Stimulated activated CD4-positive, alpha-beta T cell treated with anti-CD3 and anti-CD28 coated beads, Interleukin-2, amount 100 ng/mL, for 48 hours (primary cell): Measurements from ENCODE around the gene SPRN.
"Not testable (repeated sequence)": the region's sequence is repeated elsewhere in the genome, so short reads cannot be mapped to it uniquely, and the experiment has no call there.

Experiments used
- DNase-seq, 2 donors: peaks; one replicate each; pipeline ENCODE4 v3.0.0-alpha.2; 2020

Gene SPRN

GRCh38 chr10:133456041-133456951, 31.9 kb upstream of the SPRN start:
- no peak for DNase-seq

DNA sequence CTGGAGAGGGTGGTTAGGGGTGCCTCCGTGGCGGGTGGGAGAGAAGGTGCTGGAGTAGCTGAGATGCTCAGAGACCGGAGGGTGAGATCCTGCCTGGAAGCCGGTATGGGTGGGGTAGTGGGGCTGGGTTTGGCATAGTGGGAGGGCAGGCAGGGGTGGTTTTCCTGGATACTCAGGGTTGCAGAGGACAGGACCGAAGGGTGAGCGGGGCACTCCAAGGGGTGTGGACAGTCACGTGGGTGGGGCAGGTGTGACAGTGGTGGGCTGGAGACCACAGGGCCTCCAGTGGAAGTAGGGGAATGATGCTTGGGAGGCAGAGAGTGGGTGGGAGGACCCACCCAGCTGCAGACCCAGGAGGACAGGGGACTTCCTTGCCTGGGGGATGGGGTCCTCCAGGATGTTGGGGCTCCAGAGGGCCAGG, 31.2 kb upstream of the SPRN start:
- DNase-seq: no peak

DNA sequence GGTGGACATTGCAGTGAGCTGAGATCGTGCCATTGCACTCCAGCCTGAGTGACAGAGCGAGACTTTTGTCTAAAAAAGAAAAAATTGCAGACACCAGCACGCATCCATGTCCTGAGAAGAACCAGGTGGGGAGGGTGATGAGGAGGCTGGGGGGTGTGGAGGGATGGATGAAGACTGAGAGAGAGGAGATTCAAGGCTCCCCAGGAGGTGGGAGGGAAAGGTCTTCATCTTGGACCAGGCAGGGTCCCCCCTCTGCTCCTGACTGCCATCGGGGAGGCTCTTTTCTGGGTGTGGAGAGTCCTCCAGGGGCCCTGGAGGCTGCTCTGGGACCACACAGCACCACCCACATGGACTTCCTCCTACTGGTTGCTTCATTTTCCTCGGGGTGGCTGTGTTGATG, 30.8 kb upstream of the SPRN start:
- no peak for DNase-seq

GRCh38 chr10:133454204-133454893, 29.9 kb upstream of the SPRN start:
- DNase-seq: no peak

DNA sequence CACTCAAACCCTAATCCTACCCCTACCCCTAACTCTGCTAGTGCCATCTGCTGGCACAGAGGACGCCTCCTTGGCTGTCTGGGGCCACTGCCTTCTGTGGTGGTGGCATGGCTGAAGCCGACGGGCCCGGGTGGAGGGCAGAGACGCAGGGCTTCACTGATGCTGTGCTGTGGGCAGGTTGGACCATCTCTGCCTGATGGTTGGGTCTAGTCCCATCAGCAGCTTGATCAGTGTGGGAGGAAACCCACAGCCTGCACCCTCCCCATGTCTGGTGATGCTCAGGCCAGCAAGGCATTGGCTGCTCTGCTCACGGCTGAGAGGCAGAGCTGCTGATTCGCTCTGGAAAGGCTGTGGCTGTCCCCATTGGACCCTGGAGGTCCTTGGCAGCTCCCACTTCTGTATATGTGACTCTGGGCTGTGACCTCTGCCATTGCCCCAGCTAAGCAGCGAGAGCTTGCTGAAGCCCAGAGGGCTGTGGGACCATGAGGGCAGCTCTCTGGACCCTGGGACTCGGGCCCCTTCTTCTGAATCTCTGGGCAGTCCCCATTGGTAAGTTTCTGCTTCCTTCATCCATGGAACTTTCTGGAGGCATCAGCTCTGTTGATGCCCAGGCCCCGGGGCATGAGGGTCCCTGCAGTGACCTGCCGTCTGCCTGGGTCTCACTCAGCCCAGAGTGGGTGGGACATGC, 29.2 kb upstream of the SPRN start, which contains the start of gene SCART1:
TSS of gene SCART1 (plus strand) at position 430 of the 688 bp plus-strand sequence. CDS start at position 483, 53 bp downstream.
- DNase-seq: no peak

- DNase-seq: no peak
Observed at GRCh38 chr10:133452453-133452852, 28.0 kb upstream of the SPRN start.

DNA sequence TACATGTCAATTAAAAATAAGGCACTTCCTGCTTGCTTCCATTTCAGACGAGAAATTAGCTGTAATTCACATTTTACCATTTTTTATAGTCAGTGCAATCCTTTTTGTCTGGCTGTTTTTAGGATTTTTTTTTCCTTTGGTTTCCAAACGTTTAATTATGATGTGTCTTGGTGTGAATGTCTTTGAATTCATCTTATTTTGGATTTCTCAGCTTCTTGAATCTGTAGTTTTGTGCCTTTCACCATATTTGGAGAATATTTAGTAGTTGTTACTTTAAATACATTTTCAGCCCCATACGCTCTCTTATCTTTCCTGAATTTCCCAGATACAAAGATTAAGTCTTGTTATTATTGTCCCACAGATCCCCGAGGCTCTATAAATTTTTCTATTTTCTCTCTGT, 26.9 kb upstream of the SPRN start:
- no peak for DNase-seq

DNA sequence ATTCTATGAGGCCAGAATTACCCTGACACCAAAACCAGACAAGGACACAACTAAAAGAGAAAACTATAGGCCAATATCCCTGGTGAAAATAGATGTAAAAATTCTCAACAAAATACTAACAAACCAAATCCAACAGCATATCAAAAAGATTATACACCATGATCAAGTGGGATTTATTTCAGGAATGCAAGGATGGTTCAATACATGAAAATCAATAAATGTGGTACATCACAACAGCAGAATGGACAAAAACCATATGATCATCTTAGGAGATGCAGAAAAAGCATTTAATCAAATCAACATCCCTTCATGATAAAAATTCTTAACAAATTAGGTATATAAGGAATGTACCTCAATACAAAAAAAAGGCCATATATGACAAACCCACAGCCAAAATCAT, 23.7 kb upstream of the SPRN start:
- DNase-seq: no peak

DNA sequence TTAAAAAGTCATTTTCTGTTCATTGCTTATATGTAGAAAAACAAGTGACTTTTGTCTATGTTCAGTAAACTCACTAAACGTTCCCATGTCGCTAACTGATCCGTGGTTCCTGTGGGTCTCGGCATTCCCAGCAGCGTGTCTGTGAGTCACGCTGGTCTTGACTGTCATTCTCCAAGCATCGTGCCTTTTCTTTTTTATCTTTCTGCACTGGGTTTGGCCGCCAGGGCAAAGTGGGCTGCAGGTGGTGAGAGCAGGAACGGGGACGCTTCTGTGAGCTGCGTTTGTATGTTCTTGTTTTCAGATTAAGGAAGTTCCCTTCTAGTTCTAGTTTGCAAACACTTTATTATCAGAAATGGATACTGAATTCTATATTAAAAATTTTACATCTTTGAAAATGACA, 22.6 kb upstream of the SPRN start:
- DNase-seq: no peak

DNA sequence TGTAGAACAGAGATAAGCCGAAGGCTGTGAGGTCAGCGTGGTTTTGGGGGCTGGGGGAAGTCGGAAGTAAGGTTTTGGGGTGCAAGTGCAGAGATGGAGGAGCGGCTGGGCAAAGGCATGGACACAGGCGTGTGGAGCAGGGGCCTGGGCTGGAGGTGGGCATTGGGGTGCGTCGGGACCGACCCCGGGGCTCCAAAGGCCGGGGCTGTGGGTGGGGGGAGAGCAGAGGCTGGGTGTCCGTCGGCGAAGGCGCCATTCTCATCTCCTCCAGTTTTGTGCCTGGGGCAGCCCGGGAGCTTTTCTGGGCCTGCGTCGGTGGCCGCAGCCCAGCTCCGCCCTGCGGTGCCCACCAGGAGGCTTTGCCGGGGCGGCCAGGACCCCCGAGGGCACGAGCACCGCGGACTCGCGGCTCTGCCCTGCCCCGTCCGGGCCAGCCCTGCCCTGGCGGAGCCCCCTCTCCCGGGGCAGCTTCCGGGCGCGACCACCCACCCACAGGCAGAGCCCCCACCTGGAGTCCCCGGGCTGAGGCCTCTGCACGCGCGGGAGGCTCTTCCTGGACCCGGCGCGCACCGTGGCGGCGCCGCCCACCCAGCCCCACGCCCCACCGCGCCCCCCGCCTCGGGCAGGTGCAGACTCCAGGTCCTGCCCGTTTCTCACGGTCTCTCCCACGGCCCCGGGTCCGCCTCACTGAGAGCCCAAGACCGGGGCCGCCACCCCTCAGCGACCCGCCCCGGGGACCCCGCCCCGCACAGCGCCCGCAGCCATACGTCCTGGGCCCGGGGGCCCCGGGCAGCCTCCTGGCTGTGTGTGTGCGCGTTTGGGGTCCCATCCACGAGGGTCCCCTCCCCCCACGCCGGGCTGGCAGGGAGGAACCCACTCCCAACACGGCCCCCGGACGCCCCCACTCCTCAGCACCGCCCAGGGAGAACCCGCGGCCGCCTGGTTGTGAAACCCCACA, 21.6 kb upstream of the SPRN start:
- DNase-seq: no peak

DNA sequence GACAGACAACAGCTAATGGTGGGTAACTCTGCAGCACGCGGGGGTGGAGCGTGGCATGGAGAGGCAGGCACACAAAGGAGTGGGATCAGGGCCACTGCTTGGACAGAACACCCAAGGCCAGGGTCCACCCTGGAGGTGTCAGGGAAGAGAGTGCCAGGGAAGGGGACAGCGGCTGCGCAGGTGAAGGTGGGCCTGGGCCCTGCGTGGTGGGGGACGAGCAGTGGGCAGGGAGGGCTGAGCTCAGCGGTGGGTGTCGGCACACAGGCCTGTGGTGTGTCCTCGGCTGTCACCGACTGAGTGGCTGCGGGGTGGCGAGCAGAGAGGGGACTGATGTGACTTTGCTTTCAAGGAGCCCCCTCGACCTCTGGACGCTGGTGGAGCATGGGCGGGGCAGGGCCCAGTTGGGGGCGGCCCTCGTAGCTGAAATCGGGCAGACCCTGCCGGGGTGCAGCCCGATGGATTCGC, 20.9 kb upstream of the SPRN start:
- no peak for DNase-seq

- DNase-seq: no peak
Observed at GRCh38 chr10:133444342-133445267, 20.2 kb upstream of the SPRN start.

- no peak for DNase-seq
Observed at GRCh38 chr10:133442967-133443924, 18.8 kb upstream of the SPRN start.

GRCh38 chr10:133442191-133442966, 18.0 kb upstream of the SPRN start:
- DNase-seq: no peak

GRCh38 chr10:133441780-133442179, 17.4 kb upstream of the SPRN start:
- DNase-seq: no peak

DNA sequence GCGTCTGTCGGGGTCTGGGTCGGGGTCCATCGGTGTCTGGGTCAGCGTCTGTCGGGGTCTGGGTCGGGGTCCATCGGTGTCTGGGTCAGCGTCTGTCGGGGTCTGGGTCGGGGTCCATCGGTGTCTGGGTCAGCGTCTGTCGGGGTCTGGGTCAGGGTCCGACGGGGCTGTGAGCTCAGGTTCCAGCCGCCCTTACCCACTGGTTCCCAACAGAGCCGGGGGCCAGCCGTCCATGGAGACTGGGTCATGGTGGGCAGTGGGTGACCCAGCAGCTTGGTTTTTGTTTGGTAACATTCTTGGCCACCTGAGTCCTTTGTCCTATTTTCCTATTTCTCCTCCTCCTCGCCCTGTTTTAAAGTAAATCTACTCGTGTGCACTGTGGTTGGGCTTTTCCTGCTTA, 16.9 kb upstream of the SPRN start:
- not testable (repeated sequence) for DNase-seq

DNA sequence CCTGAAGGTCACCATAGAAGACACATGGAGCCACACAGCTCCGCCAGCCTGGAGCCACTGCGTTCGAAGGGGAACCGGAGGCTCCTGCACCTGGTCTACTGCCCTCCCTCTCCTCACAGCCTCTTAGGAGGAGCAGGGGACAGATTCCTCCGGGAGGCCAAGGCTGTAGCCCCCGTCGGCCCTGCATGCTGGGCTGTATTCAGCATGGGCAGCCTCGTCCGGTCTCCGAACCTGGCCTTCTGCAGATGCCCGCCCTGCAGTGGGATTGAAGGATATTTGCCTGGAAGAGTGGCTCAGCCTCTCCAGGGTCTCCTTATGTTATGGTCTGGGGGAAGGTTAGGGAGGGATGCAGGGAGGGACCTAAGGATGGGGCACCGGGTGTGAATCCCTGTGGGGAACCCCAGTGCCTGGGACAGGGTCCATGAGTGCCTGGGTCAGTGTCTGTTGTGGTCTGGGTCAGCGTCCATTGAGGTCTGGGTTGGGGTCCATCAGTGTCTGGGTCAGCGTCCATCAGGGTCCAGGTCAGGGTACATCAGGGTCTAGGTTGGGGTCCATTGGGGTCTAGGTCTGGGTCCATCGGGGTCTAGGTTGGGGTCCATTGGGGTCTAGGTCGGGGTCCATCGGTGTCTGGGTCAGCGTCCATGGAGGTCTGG, 16.3 kb upstream of the SPRN start:
- no peak for DNase-seq
